K562 (cell line): ENCODE data around the gene SPATA31C2. TPM values are rescaled to one million over a fixed set of nuclear protein-coding genes. Genes with fewer than 3 reads are reported as not detected.

ENCODE experiments used
- polyA plus RNA-seq, 8 experiments: library from polyadenylated mRNA; depleted of rRNA in 4 of 8; stranded (reverse) in 5 of 8; unstranded in 3 of 8; fragments of >200 nt; fragmentation: Nextera tagmentation in 2 of 8; fragmentation: Illumina TruSeq in 1 of 8; extraction: Ambion mirVana in 2 of 8; extraction: Trizol in 1 of 8; gene quantifications; 2 replicates each; pipeline versions ENCODE4 v1.2.1 to v1.2.3, GENCODE V29; 2011 to 2014; ENCODE audit warnings: inconsistent platforms in 1 of 8, missing spikeins in 1 of 8
- total RNA-seq, 7 experiments: library from RNA; depleted of rRNA in 6 of 7; stranded (reverse); fragments of >200 nt in 6 of 7; fragmentation: Illumina TruSeq in 2 of 7; extraction: Trizol in 2 of 7; gene quantifications; 2 replicates each; pipeline versions ENCODE4 v1.2.1 to v1.2.3, GENCODE V29; 2011 to 2021; ENCODE audit warnings: low replicate concordance in 1 of 7

Gene SPATA31C2
- total and polyA plus RNA-seq, 9 of the 15 experiments (the other 6 are each of a cell fraction or from before 2014, with no cell fraction given): 0.04 to 0.27 (median 0.16) TPM

Other genes starting within 250 kb of the SPATA31C2 start
- gene SPATA31C1, start 220.5 kb downstream of the SPATA31C2 start, total RNA-seq (2014; rRNA removed): 0.04 TPM in 1 of 2 replicates, not detected in the other
- gene SPATA31C1, start 220.5 kb downstream of the SPATA31C2 start, total RNA-seq (2014; rRNA removed; fragmentation: Illumina TruSeq; extraction: Trizol): 0.04 TPM in 1 of 2 replicates, not detected in the other
- not detected in 2 replicates for gene SPATA31C1, start 220.5 kb downstream of the SPATA31C2 start, total RNA-seq (2015; rRNA removed; fragmentation: Illumina TruSeq; extraction: Trizol)
- gene SPATA31C1, start 220.5 kb downstream of the SPATA31C2 start, total RNA-seq (2021): 0.07 TPM in 1 of 2 replicates, not detected in the other
- 0.04 TPM in 1 of 2 replicates, not detected in the other for gene SPATA31C1, start 220.5 kb downstream of the SPATA31C2 start, polyA plus RNA-seq (2011; rRNA removed)
- gene SPATA31C1, start 220.5 kb downstream of the SPATA31C2 start, polyA plus RNA-seq (2014; fragmentation: Illumina TruSeq; extraction: Trizol): 0.07 and 0.08 TPM in 2 replicates
- gene SPATA31C1, start 220.5 kb downstream of the SPATA31C2 start, polyA plus RNA-seq (2014; fragmentation: Nextera tagmentation; extraction: Ambion mirVana): under 1 TPM; 0.03 to 0.15 TPM
- gene SPATA31C1, start 220.5 kb downstream of the SPATA31C2 start, polyA plus RNA-seq (2014; rRNA removed): 0.13 TPM in 1 of 2 replicates, not detected in the other
- 0.32 and 0.41 TPM in 2 replicates for gene CDK20, start 163.9 kb downstream of the SPATA31C2 start, total RNA-seq (2014; rRNA removed)
- 0.13 and 0.33 TPM in 2 replicates for gene CDK20, start 163.9 kb downstream of the SPATA31C2 start, total RNA-seq (2014; rRNA removed; fragmentation: Illumina TruSeq; extraction: Trizol)
- 0.36 and 0.41 TPM in 2 replicates for gene CDK20, start 163.9 kb downstream of the SPATA31C2 start, total RNA-seq (2015; rRNA removed; fragmentation: Illumina TruSeq; extraction: Trizol)
- 0.44 and 0.72 TPM in 2 replicates for gene CDK20, start 163.9 kb downstream of the SPATA31C2 start, total RNA-seq (2021)
- gene CDK20, start 163.9 kb downstream of the SPATA31C2 start, polyA plus RNA-seq (2011; rRNA removed): 0.28 and 0.65 TPM in 2 replicates
- gene CDK20, start 163.9 kb downstream of the SPATA31C2 start, polyA plus RNA-seq (2014; fragmentation: Illumina TruSeq; extraction: Trizol): 0.45 and 0.50 TPM in 2 replicates
- under 1 TPM; 0.10 to 0.35 TPM for gene CDK20, start 163.9 kb downstream of the SPATA31C2 start, polyA plus RNA-seq (2014; fragmentation: Nextera tagmentation; extraction: Ambion mirVana)
- gene CDK20, start 163.9 kb downstream of the SPATA31C2 start, polyA plus RNA-seq (2014; rRNA removed): 0.36 and 2.5 TPM in 2 replicates
- 10.2 and 15.1 TPM in 2 replicates for gene SPIN1, start 250.0 kb upstream of the SPATA31C2 start, total RNA-seq (2014; rRNA removed)
- 19.1 and 22.7 TPM in 2 replicates for gene SPIN1, start 250.0 kb upstream of the SPATA31C2 start, total RNA-seq (2014; rRNA removed; fragmentation: Illumina TruSeq; extraction: Trizol)
- gene SPIN1, start 250.0 kb upstream of the SPATA31C2 start, total RNA-seq (2015; rRNA removed; fragmentation: Illumina TruSeq; extraction: Trizol): 15.5 and 15.6 TPM in 2 replicates
- 18.9 and 20.5 TPM in 2 replicates for gene SPIN1, start 250.0 kb upstream of the SPATA31C2 start, total RNA-seq (2021)
- gene SPIN1, start 250.0 kb upstream of the SPATA31C2 start, polyA plus RNA-seq (2011; rRNA removed): 22.9 and 25.7 TPM in 2 replicates
- 22.3 and 25.1 TPM in 2 replicates for gene SPIN1, start 250.0 kb upstream of the SPATA31C2 start, polyA plus RNA-seq (2014; fragmentation: Illumina TruSeq; extraction: Trizol)
- 1 to 10 TPM; 7.4 to 7.7 TPM for gene SPIN1, start 250.0 kb upstream of the SPATA31C2 start, polyA plus RNA-seq (2014; fragmentation: Nextera tagmentation; extraction: Ambion mirVana)
- gene SPIN1, start 250.0 kb upstream of the SPATA31C2 start, polyA plus RNA-seq (2014; rRNA removed): 14.3 and 17.2 TPM in 2 replicates